ENCODE measurements around the gene IGFBP5.

DNA sequence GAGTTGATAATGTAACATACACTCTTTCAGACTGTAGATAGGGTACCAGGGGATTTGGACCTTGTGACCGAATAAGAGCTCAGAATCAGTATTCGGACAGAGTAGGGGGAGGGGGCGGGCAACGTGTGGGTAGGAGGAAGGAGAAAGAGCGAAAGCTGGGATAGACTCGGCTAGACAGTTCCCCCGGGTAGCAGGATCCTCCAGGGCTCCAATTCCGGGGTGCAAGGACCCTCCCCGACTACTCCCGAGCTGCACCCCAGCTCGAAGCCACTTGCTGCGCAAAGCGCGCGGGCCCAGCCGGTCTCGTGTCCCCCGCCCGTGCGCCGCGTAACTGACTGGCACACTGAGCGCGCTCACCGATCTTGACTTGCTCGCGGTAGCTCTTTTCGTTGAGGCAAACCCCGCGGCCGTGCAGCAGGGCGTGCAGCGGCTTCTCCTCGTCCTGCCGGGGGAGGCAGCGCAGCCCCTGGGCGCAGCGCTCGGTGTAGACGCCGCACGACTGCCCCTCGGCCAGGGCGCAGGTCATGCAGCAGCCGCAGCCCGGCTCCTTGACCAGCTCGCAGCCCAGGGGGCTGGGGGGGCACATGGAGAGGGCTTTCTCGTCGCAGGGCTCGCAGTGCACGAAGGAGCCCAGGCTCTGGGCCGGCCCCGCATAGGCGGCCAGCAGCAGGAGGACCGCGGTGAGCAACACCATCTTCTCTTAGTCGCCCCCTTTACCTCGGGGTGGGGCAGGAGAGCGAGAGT, 1.1 kb downstream of the IGFBP5 start:
- TF ChIP-seq POLR2A (IDR thresholded peaks at IDR 0.05) = peak in 1 of 3 donors; percentile 11
- TF ChIP-seq, protein P1, sequence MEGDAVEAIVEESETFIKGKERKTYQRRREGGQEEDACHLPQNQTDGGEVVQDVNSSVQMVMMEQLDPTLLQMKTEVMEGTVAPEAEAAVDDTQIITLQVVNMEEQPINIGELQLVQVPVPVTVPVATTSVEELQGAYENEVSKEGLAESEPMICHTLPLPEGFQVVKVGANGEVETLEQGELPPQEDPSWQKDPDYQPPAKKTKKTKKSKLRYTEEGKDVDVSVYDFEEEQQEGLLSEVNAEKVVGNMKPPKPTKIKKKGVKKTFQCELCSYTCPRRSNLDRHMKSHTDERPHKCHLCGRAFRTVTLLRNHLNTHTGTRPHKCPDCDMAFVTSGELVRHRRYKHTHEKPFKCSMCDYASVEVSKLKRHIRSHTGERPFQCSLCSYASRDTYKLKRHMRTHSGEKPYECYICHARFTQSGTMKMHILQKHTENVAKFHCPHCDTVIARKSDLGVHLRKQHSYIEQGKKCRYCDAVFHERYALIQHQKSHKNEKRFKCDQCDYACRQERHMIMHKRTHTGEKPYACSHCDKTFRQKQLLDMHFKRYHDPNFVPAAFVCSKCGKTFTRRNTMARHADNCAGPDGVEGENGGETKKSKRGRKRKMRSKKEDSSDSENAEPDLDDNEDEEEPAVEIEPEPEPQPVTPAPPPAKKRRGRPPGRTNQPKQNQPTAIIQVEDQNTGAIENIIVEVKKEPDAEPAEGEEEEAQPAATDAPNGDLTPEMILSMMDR (IDR thresholded peaks at IDR 0.05 in 8 of 11, conservative IDR thresholded peaks at IDR 0.05 in 3 of 11) = no peak
- TF ChIP-seq POLR2AphosphoS5 (IDR thresholded peaks at IDR 0.05) = peak; percentile 16 to 80 (median 70)

All from spleen (tissue), 7 donors.